ENCODE measurements around the gene FKBP1A.

- TF ChIP-seq POLR2A (IDR thresholded peaks at IDR 0.05; ENCODE audit: low read length) (no peak), GATA1 (IDR thresholded peaks at IDR 0.05; ENCODE audit: low read depth, low read length) (no peak)
Observed at GRCh38 chr20:1375515-1375914, 17.3 kb downstream of the FKBP1A start.
